Heart left ventricle (tissue), 16 donors: Measurements from ENCODE around the gene ZCCHC3. TPM values are rescaled to one million over a fixed set of nuclear protein-coding genes. Genes with fewer than 3 reads are reported as not detected.

ENCODE experiments used
- ATAC-seq, 4 donors: fragments of 200-7000 bp; cut with Tn5 transposase; one replicate each; pipeline ENCODE4 v1.9.1; 2020 to 2022; ENCODE audit warnings: moderate library complexity in 4 of 4, mild to moderate bottlenecking in 3 of 4, moderate number of reproducible peaks in 1 of 4
- DNase-seq, 5 donors: peaks; one replicate each; pipeline ENCODE4 v3.0.0-alpha.2; 2020
- H3K27ac ChIP-seq, 12 donors: fragments of 200-600 bp; sonication (generic) in 4 of 12; one replicate each; pipeline versions ENCODE4 v1.5.0 to v1.8.0; 2016 to 2022; ENCODE audit warnings: mild to moderate bottlenecking in 2 of 12
- H3K27me3 ChIP-seq, 9 donors: fragments of 200-600 bp; sonication (generic) in 2 of 9; one replicate each; pipeline versions ENCODE4 v1.5.1 to v1.8.0; 2016 to 2022; ENCODE audit warnings: mild to moderate bottlenecking in 3 of 9
- H3K36me3 ChIP-seq, 9 donors: fragments of 200-600 bp; sonication (generic) in 2 of 9; one replicate each; pipeline versions ENCODE4 v1.5.0 to v1.8.0; 2018 to 2022; ENCODE audit warnings: mild to moderate bottlenecking in 2 of 9
- H3K4me1 ChIP-seq, 12 donors: fragments of 200-600 bp; sonication (generic) in 4 of 12; one replicate each; pipeline versions ENCODE4 v1.5.0 to v1.8.0; 2016 to 2022; ENCODE audit warnings: mild to moderate bottlenecking in 3 of 12
- H3K4me3 ChIP-seq, 12 donors: fragments of 200-600 bp; sonication (generic) in 4 of 12; one replicate each; pipeline versions ENCODE4 v1.5.0 to v1.8.0; 2017 to 2022; ENCODE audit warnings: mild to moderate bottlenecking in 9 of 12, moderate library complexity in 4 of 12
- H3K9me3 ChIP-seq, 12 donors: fragments of 200-600 bp; sonication (generic) in 4 of 12; one replicate each; pipeline versions ENCODE4 v1.5.0 to v1.8.0; 2016 to 2022; ENCODE audit warnings: mild to moderate bottlenecking in 1 of 12
- POLR2A ChIP-seq, 2 donors: fragments of 450-650 bp; IDR thresholded peaks; one replicate each; pipeline ENCODE4 v1.6.1; 2017; ENCODE audit warnings: antibody characterized with exemption in 2 of 2, mild to moderate bottlenecking in 2 of 2, moderate library complexity in 2 of 2
- WGBS, 4 donors: extraction: QIAGEN DNeasy Blood & Tissue Kit in 2 of 4; methylation state at CpG; one replicate each; pipeline versions ENCODE4 v1.1.5 to v1.1.7; 2013 to 2018; 5-methylcytosine and 5-hydroxymethylcytosine counted together
- intact Hi-C, 10 donors: fragments of 100-400 bp; cut with DNase I; formaldehyde crosslinking; loops; one replicate each; pipeline versions ENCODE4 v1.11.1 to v1.14.2; 2022
- polyA plus RNA-seq, 2 donors: library from polyadenylated mRNA; stranded (reverse); fragments of 200-250 nt; gene quantifications; one replicate each; pipeline ENCODE4 v1.2.3, GENCODE V29; 2013
- total RNA-seq, 9 donors: library from RNA; depleted of rRNA in 2 of 9; stranded (reverse); fragments of >200 nt in 2 of 9; fragmentation: NEBNext Ultra II Directional in 3 of 9; extraction: Animal tissue kit (Norgen Biotek cat#: 25700) in 3 of 9; gene quantifications; one replicate each; pipeline versions ENCODE4 v1.1.0 to v1.2.4, GENCODE V29; 2016 to 2023
- TF ChIP-seq, protein P1 (sequence below), 12 donors: fragments of 200-600 bp; sonication (generic) in 4 of 12; IDR thresholded peaks; one replicate each; pipeline versions ENCODE4 v1.5.0 to v1.8.0; 2018 to 2022; ENCODE audit warnings: antibody characterized with exemption in 12 of 12, mild to moderate bottlenecking in 5 of 12
- donor health status: ischemic (EF 13 %, LVEDD 7.1; RV severe dilation, severe dysfunction).
- donor health status: healthy with polysubstance abuse.
- donor health status: DM: no; HTN: yes; CAD: no.
- donor health status: DM: no; HTN: no; CAD: no.
- donor health status: ischemic (EF 25% LVEDD 6.9; RV normal size, moderate dysfunction).
- donor health status: ischemic (EF 25% LVEDD 5.7; RV mildly dilated, moderate dysfunction).
- donor health status: healthy.
- donor health status: DM: yes; HTN: yes; CAD: no.
- donor health status: ischemic (EF 35%, LVEDD 5.7; RV mildly dilated, moderate dysfunction).
- donor health status: nonischemic (EF 11% LVEDD 7.7; RV severe dilation, severe dysfunction).
- donor health status: DM: yes; HTN: yes; CAD: no.
- donor health status: PGD.
- donor health status: ischemic (EF 29% LVEDD 5.4; RV normal size, mild dysfunction).
- donor health status: nonischemic (EF 23%, LVEDD 6.1; RV moderate dilation, normal function).

Gene ZCCHC3
- total and polyA plus RNA-seq, 11 donors = 6.9 to 15.3 (median 9.6) TPM

DNA sequence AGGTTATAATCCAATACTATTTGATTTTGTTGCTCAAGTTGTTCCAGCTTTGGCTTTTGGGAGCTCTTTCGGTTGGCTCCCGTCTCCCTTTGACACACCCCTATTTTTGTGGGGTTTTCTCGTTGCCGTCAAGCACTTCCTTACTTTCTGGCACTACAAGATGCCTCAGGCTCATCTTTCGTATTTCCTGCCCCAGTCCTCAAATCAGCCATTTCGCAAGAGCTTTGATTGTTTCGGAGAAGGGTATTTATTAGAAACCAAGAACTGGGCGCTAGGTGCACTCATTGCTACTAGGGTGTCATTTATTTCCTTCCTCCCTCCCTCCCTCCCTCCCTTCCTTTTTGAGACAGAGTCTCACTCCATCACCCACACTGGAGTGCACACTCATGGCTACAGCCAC is 14.7 kb downstream of the ZCCHC3 start:
- Histone ChIP-seq H3K9me3 (no peaks in the 10 kb centered on the region), H3K4me3 (no peak overlapping the region), H3K4me1 (peaks cover 0 to 22% (median 15%) of the 10 kb centered on the region in 12 donors), H3K36me3 (peaks cover 0 to 3% (median 0%) of the 10 kb centered on the region in 9 donors), H3K27ac (no peak overlapping the region), H3K27me3 (no peaks in the 10 kb centered on the region)
- no peak for ATAC-seq
- DNase-seq = no peak
- TF ChIP-seq POLR2A (IDR thresholded peaks at IDR 0.05) = no peak
- TF ChIP-seq, protein P1, sequence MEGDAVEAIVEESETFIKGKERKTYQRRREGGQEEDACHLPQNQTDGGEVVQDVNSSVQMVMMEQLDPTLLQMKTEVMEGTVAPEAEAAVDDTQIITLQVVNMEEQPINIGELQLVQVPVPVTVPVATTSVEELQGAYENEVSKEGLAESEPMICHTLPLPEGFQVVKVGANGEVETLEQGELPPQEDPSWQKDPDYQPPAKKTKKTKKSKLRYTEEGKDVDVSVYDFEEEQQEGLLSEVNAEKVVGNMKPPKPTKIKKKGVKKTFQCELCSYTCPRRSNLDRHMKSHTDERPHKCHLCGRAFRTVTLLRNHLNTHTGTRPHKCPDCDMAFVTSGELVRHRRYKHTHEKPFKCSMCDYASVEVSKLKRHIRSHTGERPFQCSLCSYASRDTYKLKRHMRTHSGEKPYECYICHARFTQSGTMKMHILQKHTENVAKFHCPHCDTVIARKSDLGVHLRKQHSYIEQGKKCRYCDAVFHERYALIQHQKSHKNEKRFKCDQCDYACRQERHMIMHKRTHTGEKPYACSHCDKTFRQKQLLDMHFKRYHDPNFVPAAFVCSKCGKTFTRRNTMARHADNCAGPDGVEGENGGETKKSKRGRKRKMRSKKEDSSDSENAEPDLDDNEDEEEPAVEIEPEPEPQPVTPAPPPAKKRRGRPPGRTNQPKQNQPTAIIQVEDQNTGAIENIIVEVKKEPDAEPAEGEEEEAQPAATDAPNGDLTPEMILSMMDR (IDR thresholded peaks at IDR 0.05) = no peak
- 88 to 94% (median 91%) methylated on average over 8 of the region's 8 CpGs for WGBS, 4 donors
- intact Hi-C loops = no loop called here

DNA sequence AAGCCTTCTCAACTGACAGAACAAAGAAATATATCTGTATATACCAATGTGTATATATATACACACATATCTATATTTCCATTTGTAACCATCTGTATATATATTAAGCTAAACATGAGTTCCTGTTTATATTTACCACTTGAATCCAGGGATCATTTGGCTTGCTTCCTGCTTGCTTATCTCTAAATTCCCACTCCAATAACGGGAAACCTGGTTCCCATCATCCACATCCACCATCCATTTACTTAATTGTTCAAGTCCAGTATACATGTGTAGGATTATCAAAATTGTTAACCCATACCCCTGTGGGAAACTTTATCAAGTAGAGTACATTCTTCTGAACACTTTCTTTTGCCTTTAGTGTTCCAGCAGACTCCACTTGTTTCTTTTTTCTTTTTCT is 15.5 kb downstream of the ZCCHC3 start:
- Histone ChIP-seq H3K4me3 (no peak overlapping the region), H3K27ac (no peak overlapping the region), H3K36me3 (peaks cover 0 to 3% (median 0%) of the 10 kb centered on the region in 9 donors), H3K9me3 (no peaks in the 10 kb centered on the region), H3K27me3 (no peaks in the 10 kb centered on the region), H3K4me1 (peaks cover 0 to 22% (median 15%) of the 10 kb centered on the region in 12 donors)
- intact Hi-C loops = no loop called here
- ATAC-seq (no peak), DNase-seq (no peak)
- TF ChIP-seq POLR2A (IDR thresholded peaks at IDR 0.05) = no peak
- TF ChIP-seq, protein P1 (IDR thresholded peaks at IDR 0.05) = no peak
- WGBS, 4 donors = 33 to 41% (median 38%) methylated on average over 1 of the region's 1 CpG

- 90 to 96% (median 92%) methylated on average over 5 of the region's 5 CpGs for WGBS, 4 donors
- no peaks in the 10 kb centered on the region for H3K9me3 ChIP-seq
- H3K27ac ChIP-seq = no peak overlapping the region
- H3K4me3 ChIP-seq = no peak overlapping the region
- ATAC-seq = no peak
- intact Hi-C loops = no loop called here
- no peak for DNase-seq
- H3K27me3 ChIP-seq = no peaks in the 10 kb centered on the region
- peaks cover 0 to 6% (median 0%) of the 10 kb centered on the region in 9 donors for H3K36me3 ChIP-seq
- peaks cover 0 to 22% (median 15%) of the 10 kb centered on the region in 12 donors for H3K4me1 ChIP-seq
- TF ChIP-seq, protein P1 (IDR thresholded peaks at IDR 0.05) = no peak
- no peak for TF ChIP-seq POLR2A (IDR thresholded peaks at IDR 0.05)
These were observed 16.0 kb downstream of the ZCCHC3 start for GRCh38 chr20:313402-313801.

- Histone ChIP-seq H3K4me3 (no peak overlapping the region), H3K27me3 (no peaks in the 10 kb centered on the region), H3K27ac (no peak overlapping the region), H3K4me1 (peaks cover 0 to 20% (median 14%) of the 10 kb centered on the region in 12 donors), H3K36me3 (peaks cover 0 to 8% (median 0%) of the 10 kb centered on the region in 9 donors), H3K9me3 (no peaks in the 10 kb centered on the region)
- DNase-seq = no peak
- TF ChIP-seq, protein P1 (IDR thresholded peaks at IDR 0.05) = no peak
- no peak for TF ChIP-seq POLR2A (IDR thresholded peaks at IDR 0.05)
- no peak for ATAC-seq
- intact Hi-C loops = no loop called here
These were observed 16.6 kb downstream of the ZCCHC3 start for GRCh38 chr20:313948-314347.
